Measurements from ENCODE around the gene SYT9.

GRCh38 chr11:7332451-7332850, 80.7 kb downstream of the SYT9 start:
- TF ChIP-seq EZH2 (IDR thresholded peaks at IDR 0.05; ENCODE audit: insufficient read depth, poor library complexity, severe bottlenecking) (no peak), EZH2phosphoT487 (IDR thresholded peaks at IDR 0.05; ENCODE audit: insufficient read depth, low read depth) (no peak)
